GM23248 (cell line): Measurements from ENCODE around the gene STRIP2.

Experiments
- EZH2 ChIP-seq: fragments of 200-600 bp; sonication (generic); IDR thresholded peaks from 2 replicates; pipeline ENCODE4 v1.6.1; 2018; ENCODE audit warnings: antibody characterized with exemption, mild to moderate bottlenecking; ENCODE audit not compliant: insufficient read depth, poor library complexity, severe bottlenecking
- EZH2phosphoT487 ChIP-seq: fragments of 200-600 bp; sonication (generic); IDR thresholded peaks from 2 replicates; pipeline ENCODE4 v1.6.1; 2018; ENCODE audit warnings: antibody characterized with exemption, moderate library complexity, mild to moderate bottlenecking, low read depth; ENCODE audit not compliant: insufficient read depth

- no peak for TF ChIP-seq EZH2
- no peak for TF ChIP-seq EZH2phosphoT487
Measured at GRCh38 chr7:129535896-129536295, 101.7 kb downstream of the STRIP2 start.
